Tibial nerve (tissue), 4 donors: ENCODE measurements around the gene MYPN. TPM values are rescaled to one million over a fixed set of nuclear protein-coding genes. Genes with fewer than 3 reads are reported as not detected.

Source experiments
- DNase-seq, 2 donors: peaks; one replicate each; pipeline ENCODE4 v3.0.0-alpha.2; 2019; ENCODE audit warnings: low spot score in 2 of 2
- H3K27ac ChIP-seq, 4 donors: fragments of 200-600 bp; sonication (generic) in 3 of 4; one replicate each; pipeline ENCODE4 v1.5.1; 2017 to 2019; ENCODE audit warnings: mild to moderate bottlenecking in 1 of 4
- H3K27me3 ChIP-seq, 2 donors: fragments of 200-600 bp; sonication (generic) in 1 of 2; one replicate each; pipeline versions ENCODE4 v1.5.1 to v1.6.0; 2017 to 2019
- H3K36me3 ChIP-seq, 3 donors: fragments of 200-600 bp; sonication (generic); one replicate each; pipeline ENCODE4 v1.5.1; 2018 to 2019
- H3K4me1 ChIP-seq, 4 donors: fragments of 200-600 bp; sonication (generic) in 3 of 4; one replicate each; pipeline ENCODE4 v1.5.1; 2017 to 2019
- H3K4me3 ChIP-seq, 4 donors: fragments of 200-600 bp; sonication (generic) in 3 of 4; one replicate each; pipeline ENCODE4 v1.5.1; 2017 to 2019; ENCODE audit warnings: mild to moderate bottlenecking in 1 of 4, moderate library complexity in 1 of 4
- H3K9me3 ChIP-seq, 4 donors: fragments of 200-600 bp; sonication (generic) in 3 of 4; one replicate each; pipeline ENCODE4 v1.5.1; 2017 to 2019
- CTCF ChIP-seq, 5 experiments: fragments of 200-600 bp in 3 of 5; fragments of 450-650 bp in 2 of 5; sonication (generic) in 3 of 5; IDR thresholded peaks; one replicate each; pipeline ENCODE4 v1.5.1; 2016 to 2019; ENCODE audit warnings: antibody characterized with exemption in 5 of 5, mild to moderate bottlenecking in 3 of 5, moderate library complexity in 2 of 5
- EP300 ChIP-seq, 2 donors: sonication (generic); formaldehyde crosslinking; IDR thresholded peaks; one replicate each; pipeline ENCODE4 v1.6.1; 2017; ENCODE audit warnings: antibody characterized with exemption in 2 of 2, mild to moderate bottlenecking in 1 of 2
- POLR2A ChIP-seq, 2 donors: fragments of 450-650 bp; IDR thresholded peaks; one replicate each; pipeline ENCODE4 v1.6.1; 2017; ENCODE audit warnings: antibody characterized with exemption in 2 of 2, mild to moderate bottlenecking in 2 of 2, moderate library complexity in 2 of 2
- WGBS, 2 donors: methylation state at CpG; one replicate each; pipeline ENCODE4 v1.1.5; 2018; 5-methylcytosine and 5-hydroxymethylcytosine counted together
- total RNA-seq, 4 donors: library from RNA; depleted of rRNA; stranded (reverse); fragments of >200 nt; gene quantifications; one replicate each; pipeline ENCODE4 v1.1.0, GENCODE V29; 2016

MYPN gene
- total RNA-seq, 4 donors from 2014 or later: not detected

DNA sequence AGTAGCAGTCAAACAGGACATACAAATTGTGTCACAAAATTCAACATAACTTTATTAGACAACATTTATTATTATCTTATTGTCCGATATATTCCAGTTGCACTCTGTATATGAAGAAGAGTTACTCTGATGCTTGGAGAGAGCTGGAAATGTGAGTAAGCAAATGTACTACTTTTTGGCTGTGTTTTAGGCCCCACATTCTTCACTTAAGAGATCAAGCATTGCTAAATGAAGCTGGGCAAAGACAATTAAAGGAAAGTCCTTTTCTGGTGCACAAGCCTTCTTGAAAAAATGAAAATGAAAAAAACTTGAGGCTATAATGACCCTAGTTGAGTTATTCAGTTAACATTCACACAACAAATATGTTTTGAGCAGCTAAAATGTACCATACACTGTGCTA lies 26.1 kb downstream of the MYPN start:
- Histone ChIP-seq H3K4me1 (peaks cover 0 to 13% (median 4%) of the 10 kb centered on the region in 4 donors), H3K27me3 (no peaks in the 10 kb centered on the region), H3K27ac (peak overlapping the region in 1 of 4 donors; percentile 10), H3K9me3 (no peaks in the 10 kb centered on the region), H3K4me3 (no peak overlapping the region), H3K36me3 (no peaks in the 10 kb centered on the region)
- no peak for TF ChIP-seq EP300 (IDR thresholded peaks at IDR 0.05)
- no peak for TF ChIP-seq CTCF (IDR thresholded peaks at IDR 0.05)
- TF ChIP-seq POLR2A (IDR thresholded peaks at IDR 0.05): no peak
- DNase-seq: no peak
- WGBS, 2 donors: 83 to 91% methylated on average over 1 of the region's 1 CpG

DNA sequence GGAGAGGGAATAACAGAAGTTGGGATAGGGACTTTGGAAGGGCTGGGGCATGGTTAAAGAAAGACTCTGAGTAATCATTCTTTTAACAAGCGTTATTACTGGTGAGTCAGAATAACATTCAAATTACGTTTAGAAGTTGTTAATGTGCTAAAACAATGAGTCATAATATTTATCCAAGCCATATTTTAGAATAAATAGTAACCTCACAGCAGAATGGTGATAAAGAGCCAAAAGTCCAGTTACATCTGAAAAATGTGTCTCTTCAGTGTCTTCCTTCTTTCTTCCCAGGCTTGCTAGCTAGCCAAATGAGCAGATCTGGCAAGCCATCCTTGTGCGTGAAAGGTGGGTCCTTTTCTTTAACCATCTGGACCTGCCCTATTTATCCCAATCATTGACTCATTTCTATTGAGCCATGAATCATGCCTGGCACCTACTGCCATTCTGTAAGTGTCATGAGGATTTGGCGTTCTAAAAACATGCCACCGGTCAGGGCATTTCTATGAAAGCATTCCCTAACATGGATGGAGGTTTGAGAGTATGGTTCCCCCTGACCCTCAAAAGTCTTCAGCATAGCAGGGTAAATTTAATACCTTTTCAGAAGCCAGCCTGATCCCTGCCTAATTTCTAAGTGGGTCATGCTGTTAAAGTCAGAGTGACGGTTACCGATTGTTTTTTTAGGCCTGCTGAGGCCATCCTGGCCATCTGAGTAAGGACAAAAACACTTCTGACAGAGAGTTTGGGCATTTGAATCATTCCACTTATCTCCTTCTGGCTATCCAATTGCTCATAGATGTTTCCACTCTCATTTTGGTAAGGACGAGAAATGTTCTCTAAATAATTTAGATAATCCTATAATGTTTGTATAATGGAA lies 26.9 kb downstream of the MYPN start:
- H3K4me1 ChIP-seq: peaks cover 0 to 13% (median 4%) of the 10 kb centered on the region in 4 donors
- TF ChIP-seq POLR2A (IDR thresholded peaks at IDR 0.05) (no peak), CTCF (IDR thresholded peaks at IDR 0.05) (no peak), EP300 (IDR thresholded peaks at IDR 0.05) (no peak)
- H3K27me3 ChIP-seq: no peaks in the 10 kb centered on the region
- no peak overlapping the region for H3K4me3 ChIP-seq
- no peaks in the 10 kb centered on the region for H3K36me3 ChIP-seq
- H3K9me3 ChIP-seq: no peaks in the 10 kb centered on the region
- no peak for DNase-seq
- H3K27ac ChIP-seq: peak overlapping the region in 3 of 4 donors; percentile 10 to 48 (median 23)
- 56 to 59% methylated on average over 8 of the region's 8 CpGs for WGBS, 2 donors

DNA sequence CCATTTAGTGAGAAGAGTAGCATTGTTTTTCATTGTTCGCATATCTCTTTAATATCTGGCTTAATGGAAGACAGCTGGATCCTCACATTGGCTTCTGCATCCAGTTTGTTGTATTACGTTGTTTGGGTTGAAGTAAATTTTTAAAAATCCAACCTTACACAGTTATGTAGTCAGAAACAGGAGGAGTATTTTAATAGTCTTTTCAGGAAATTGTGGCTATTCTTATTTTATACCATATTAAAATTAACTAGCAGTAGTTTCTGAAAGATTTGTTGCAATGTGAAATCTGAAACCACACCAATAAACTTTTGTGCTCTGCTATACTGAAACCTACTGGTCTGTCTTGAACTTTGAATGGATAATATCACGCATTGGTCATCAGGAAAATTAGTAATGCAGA lies 27.9 kb downstream of the MYPN start:
- WGBS, 2 donors: 71 to 75% methylated on average over 3 of the region's 3 CpGs
- DNase-seq: no peak
- H3K27ac ChIP-seq: no peak overlapping the region

GRCh38 chr10:68138526-68138925 lies 29.2 kb downstream of the MYPN start:
- Histone ChIP-seq H3K4me3 (no peak overlapping the region), H3K36me3 (no peaks in the 10 kb centered on the region), H3K27ac (no peak overlapping the region), H3K27me3 (no peaks in the 10 kb centered on the region), H3K9me3 (no peaks in the 10 kb centered on the region), H3K4me1 (peaks cover 0 to 13% (median 4%) of the 10 kb centered on the region in 4 donors)
- no peak for DNase-seq
- no peak for TF ChIP-seq EP300 (IDR thresholded peaks at IDR 0.05)
- no peak for TF ChIP-seq POLR2A (IDR thresholded peaks at IDR 0.05)
- no peak for TF ChIP-seq CTCF (IDR thresholded peaks at IDR 0.05)

More for the DNA sequence above, 27.9 kb downstream of the MYPN start:
- TF ChIP-seq POLR2A (IDR thresholded peaks at IDR 0.05): no peak
- no peak for TF ChIP-seq EP300 (IDR thresholded peaks at IDR 0.05)
- TF ChIP-seq CTCF (IDR thresholded peaks at IDR 0.05): no peak
- H3K4me3 ChIP-seq: no peak overlapping the region
- no peaks in the 10 kb centered on the region for H3K27me3 ChIP-seq
- peaks cover 0 to 13% (median 4%) of the 10 kb centered on the region in 4 donors for H3K4me1 ChIP-seq
- no peaks in the 10 kb centered on the region for H3K36me3 ChIP-seq
- H3K9me3 ChIP-seq: no peaks in the 10 kb centered on the region
